Endometrium (tissue), 2 donors: ENCODE results near the gene MYLK4.

Experiments
- FAIRE-seq: peaks from 2 replicates; lab custom pipeline; 2012; peaks lifted over from hg19 to GRCh38; lab: Jason Lieb, UNC
- donor health status: control.
- donor health status: control.

The MYLK4 gene

DNA sequence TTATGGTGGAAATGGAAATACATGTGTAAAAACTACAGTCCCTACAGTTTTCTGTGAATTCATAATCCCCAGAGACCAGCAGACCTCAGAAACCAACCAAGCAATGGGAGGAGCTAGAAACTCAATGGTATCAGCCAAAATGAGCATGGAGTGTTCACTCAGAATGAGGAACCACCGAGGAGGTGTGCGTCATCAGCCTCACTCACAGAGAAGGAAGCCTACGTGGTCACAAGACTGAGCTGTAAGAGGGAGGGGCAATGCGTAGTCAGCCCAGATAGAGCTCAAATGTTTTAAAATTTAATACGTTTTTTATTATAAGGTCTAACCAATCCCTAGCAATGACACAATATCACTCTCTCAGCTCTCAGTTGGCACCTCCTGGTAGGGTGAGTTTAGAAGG, 17.4 kb downstream of the MYLK4 start:
- FAIRE-seq: no peak

DNA sequence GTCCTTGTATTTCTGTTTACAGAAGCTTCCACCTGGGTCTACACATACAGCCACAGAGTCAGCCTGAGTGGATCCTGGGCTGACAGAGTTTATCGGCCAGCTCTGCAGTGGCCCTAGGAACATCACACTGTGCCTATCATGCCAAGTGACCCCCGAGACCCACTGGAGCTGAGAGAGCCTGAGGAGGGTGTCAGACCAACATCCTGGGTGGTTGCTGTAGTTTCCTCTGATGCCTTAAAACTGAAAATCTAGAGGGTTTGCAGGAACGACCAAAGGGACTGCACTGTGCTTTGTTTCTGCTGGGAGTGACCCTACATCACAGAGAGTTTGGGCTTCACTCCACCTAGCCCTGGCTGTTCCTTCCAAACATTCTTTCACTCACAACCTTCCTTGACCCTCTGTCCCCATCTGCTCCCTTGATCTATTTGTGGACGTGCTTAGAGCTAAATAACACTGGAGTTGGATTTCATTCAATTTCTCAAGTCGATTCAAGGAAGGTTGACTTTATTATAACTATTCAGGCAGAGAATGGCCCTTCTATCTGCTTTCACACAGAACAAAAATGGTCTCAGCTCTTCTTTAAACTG, 18.1 kb downstream of the MYLK4 start:
- FAIRE-seq: no peak

DNA sequence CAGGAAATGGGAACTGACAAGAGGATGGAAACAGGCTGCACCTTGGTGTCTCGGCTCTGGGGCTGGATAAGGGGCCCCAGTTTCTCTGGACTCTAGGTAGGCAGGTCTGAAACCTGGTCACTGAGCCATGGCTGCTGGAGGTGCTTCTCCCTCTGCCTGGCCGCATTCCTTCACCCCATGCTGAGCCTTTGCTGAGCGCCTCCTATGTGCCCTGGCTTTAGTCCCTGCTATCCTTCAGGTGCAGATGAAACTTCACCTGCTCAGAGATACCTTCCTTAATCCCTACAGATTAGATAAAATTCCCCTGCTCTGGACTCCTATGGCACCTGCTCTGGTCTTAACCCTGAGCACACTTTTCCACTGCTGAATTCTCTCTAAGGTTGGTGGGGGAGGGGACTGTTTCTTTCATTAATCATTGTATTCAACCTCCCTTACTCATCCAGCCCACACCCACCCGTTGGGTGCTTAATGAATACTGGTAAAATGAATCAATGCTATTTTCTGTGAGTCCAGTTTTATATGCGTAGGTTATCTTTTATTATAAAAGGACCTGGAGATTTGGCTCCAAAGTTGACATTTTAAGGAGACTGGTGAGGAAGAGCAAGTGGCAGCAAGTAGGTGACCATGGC, 19.3 kb downstream of the MYLK4 start:
- no peak for FAIRE-seq

GRCh38 chr6:2730353-2731107, 20.2 kb downstream of the MYLK4 start:
- FAIRE-seq: no peak

DNA sequence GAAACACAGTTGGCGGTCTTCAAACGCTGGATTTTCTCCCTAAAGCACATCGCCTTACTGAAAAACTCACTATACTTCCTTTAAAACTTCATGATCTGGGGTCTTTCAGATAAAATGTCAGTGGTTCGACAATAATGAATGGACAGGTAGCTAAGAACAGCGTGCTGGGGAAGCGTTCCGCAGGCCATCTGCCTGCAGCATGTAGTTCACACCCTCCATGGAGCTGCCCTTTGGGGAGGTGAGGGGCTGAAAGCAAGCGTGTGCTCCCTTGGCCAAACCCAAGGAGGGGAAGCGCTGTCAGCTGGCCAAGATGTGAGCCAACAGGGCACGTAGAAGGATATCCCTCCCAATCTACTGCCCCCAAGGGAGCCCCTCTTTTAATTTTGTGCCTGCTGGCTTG, 20.8 kb downstream of the MYLK4 start:
- no peak for FAIRE-seq

DNA sequence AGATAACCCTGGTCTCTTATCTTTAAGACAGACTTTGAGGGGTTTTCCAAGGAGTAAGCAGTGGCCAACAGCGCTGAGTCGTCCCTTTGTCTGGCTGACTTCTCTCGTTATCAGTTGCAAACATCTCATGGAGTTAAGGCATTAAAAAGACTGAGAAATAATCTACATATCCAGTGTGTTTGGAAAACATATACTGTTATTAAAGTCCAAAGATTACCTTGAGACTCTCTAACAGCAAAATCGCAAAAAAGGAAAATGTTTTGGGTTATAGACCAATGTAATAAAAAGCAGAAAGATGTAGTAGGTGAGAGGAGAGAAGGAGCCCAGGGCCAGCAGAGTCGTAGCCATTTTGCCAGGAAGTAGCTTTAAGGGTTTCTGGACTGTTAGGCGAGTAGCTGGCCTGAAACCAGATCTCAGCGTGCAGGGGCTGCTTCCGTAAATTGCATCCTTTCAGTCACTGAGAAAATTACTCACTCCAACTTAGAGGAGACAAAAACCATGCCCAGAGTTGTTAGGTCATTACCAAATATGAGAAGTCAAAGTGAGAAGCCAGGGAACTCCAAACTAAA, 24.6 kb downstream of the MYLK4 start:
- FAIRE-seq: no peak

- no peak for FAIRE-seq
Observed at GRCh38 chr6:2725364-2725988, 25.2 kb downstream of the MYLK4 start.

- no peak for FAIRE-seq
Observed at GRCh38 chr6:2721219-2721618, 29.5 kb downstream of the MYLK4 start.

DNA sequence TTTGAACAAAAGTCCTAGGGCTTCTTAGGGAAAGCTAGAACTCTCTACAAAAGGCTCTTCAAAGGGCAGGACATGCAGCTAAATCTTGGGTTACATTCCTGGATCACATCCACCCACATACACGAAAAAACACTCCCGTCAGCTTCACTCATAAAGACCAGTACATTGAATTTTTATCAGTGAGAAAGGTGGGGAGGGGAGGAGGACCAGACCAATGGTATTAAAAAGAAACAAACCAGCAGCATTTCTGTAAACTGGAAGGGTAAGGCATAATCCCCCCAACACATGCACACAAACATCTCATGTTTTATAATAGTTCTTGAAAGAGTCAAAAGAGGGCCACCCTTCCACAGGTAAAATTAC, 31.6 kb downstream of the MYLK4 start:
- FAIRE-seq: no peak

- FAIRE-seq: no peak
Observed at GRCh38 chr6:2718334-2719092, 32.2 kb downstream of the MYLK4 start.

DNA sequence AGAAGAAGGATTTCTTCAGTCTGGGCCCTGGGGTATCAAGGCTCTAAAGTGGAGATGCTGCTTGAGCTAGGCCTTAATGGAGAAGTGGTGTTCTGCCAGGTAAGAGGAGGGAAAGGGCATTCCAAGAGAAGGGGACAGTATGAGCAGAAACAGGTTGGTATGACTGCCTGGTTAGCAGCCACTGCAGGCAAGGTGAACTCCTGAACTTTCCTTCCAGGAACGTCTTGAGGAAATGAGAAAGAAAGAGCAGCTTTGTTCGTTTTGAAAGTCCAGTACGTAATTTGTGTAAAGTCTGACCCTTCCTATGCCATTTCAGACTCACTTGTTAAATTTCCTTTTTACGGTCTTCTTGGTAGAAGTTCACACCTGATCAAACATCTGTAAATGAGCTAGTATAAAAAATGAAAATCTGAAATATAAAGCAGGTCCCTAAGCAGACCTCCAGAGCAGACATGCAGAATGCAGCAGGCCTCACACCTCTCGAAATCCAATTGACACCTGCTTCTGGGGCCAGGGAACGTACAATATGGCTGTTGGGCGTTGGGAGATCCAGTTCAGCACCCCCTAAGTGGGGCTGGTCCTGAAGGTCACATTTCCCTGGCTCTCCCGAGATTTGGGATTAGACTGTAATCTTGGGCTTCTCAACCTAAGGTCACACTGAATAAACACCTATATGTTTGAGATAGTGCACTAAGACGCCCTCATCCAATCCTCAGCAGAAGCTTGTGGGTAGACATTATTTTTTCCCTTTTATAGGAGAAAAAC, 33.6 kb downstream of the MYLK4 start:
- no peak for FAIRE-seq

GRCh38 chr6:2715737-2716136, 35.0 kb downstream of the MYLK4 start:
- no peak for FAIRE-seq

GRCh38 chr6:2714111-2714895, 36.4 kb downstream of the MYLK4 start:
- no peak for FAIRE-seq

DNA sequence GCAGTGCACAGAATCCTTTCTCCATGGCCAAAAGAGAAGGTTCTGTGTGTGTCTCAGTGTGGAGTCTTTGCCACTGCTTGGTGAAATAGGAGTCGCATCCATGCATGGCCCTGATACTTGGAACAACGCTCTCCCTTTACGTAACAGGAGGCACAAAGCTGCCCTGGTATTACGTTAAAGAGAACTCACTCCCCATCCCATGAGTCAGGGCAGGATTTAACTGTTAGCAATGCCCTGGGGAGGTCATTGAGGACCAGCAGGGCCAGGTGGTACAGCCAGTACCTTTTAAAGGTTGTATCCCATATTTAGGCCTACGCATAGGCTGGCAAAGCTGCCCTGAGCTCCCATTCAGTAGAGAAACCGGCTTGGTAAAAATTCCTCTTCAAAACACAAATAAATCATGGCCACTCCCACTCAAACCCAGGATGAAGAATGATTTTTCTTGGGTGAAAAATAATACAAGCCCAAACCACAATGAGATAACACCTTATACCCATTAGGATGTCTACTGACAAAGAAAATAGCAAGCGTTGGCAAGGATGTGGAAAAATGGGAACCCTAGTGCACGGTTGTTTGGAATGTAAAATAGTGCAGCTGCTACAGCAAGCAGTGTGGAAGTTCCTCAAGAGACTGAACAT, 37.1 kb downstream of the MYLK4 start:
- no peak for FAIRE-seq

DNA sequence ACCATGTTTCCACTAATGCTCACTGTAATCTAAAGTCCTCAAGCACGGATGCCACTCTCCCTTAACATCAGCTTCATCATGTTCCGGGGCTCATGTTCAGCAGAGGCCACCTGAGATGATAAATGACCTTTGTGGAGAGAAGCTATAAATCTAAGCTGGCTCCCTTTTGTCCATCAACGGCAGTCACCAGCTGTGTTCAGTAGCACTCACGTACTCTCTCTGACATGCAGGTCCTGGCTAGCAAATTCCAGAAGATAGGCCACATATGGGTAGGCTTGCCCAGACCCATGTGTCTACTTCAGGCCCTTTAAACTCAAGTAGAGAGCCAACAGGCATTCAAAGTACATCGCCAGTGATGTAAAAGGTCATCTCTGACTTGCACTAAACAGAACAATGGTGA, 38.6 kb downstream of the MYLK4 start:
- FAIRE-seq: no peak

DNA sequence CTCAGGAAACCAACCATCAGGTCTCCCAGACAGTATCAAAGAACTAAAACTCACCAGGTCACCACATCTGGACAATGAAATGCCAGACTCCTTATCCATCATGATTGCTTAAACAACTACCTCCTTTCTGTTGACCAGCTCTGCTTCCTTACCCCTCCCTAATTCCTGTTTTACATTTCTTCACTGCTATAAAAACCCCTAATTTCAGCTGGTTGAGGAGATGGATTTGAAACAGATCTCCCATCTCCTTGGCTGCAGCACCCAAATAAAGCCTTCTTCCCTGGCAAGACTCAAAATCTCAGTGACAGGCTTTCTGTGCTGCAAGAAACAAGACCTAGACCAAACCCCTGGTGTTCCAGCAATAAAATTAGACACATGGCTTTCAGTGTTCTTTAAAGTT, 40.3 kb downstream of the MYLK4 start:
- no peak for FAIRE-seq

DNA sequence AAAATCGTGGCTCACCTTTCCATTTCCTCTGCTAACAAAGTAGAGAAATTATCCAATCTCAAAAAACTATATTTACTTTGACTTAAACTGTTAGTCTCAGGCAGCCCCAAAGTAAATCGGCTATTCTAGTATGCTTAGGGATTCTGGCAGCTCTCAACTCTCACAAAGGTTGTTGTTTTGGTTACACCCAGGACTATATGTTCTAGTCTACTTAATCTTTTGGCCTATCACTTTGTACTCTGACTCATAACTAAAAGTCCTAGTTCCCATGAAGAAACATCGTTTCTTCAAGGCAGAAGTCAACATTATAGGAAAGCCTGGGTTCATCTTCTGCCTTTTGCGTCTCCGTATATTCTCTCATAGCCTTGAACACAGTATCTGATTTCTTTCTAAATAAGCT, 42.3 kb downstream of the MYLK4 start:
- no peak for FAIRE-seq

GRCh38 chr6:2706558-2706957, 44.2 kb downstream of the MYLK4 start:
- FAIRE-seq: no peak

- FAIRE-seq: no peak
Observed at GRCh38 chr6:2705256-2705655, 45.5 kb downstream of the MYLK4 start.

DNA sequence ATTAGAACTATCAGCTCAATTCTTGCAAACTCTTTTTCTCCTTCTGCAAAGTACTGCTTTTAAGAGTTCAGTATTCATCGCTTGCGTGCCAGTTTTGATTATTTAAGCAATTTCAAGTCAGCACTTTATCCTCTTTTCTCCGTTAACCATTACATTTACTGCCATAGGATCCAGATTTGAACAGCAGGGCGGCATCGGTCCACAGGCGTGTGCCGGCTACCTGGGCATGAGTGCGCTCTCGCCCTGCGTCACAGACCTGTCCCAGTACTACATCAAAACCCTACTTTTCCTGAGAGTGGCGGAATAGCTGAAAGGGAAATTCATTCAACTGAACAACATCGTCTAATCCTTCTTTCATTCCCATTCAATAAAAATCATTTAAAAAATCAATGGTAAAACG, 53.4 kb downstream of the MYLK4 start:
- no peak for FAIRE-seq
